DND-41 (cell line): Measurements from ENCODE around the gene PGK1.
"Not testable (repeated sequence)": the region's sequence is repeated elsewhere in the genome, so short reads cannot be mapped to it uniquely, and the experiment has no call there.

ENCODE experiments used
- ATAC-seq: fragments of 200-7000 bp; cut with Tn5 transposase; 3 replicates; pipeline ENCODE4 v1.9.1; 2021; ENCODE audit warnings: low read depth; ENCODE audit not compliant: insufficient read depth
- DNase-seq: peaks from one replicate; pipeline ENCODE4 v3.0.0-alpha.2; 2020
- H2AFZ ChIP-seq: 2 replicates; pipeline ENCODE4 v1.6.0; 2012; ENCODE audit warnings: low read depth, low read length
- H3K27ac ChIP-seq: 2 replicates; pipeline ENCODE4 v1.5.1; 2012; ENCODE audit warnings: low read length, inconsistent platforms
- H3K27me3 ChIP-seq: fragments of 200-600 bp; sonication (generic); 2 replicates; pipeline ENCODE4 v1.6.0; 2012; ENCODE audit warnings: low read length, mild to moderate bottlenecking, inconsistent platforms; ENCODE audit not compliant: insufficient read depth, poor library complexity
- H3K36me3 ChIP-seq: 2 replicates; pipeline ENCODE4 v1.5.1; 2012; ENCODE audit warnings: low read length, inconsistent platforms; ENCODE audit not compliant: insufficient read depth
- H3K4me1 ChIP-seq: 2 replicates; pipeline ENCODE4 v1.5.1; 2012; ENCODE audit warnings: mild to moderate bottlenecking, low read length; ENCODE audit not compliant: insufficient read depth
- H3K4me2 ChIP-seq: 2 replicates; pipeline ENCODE4 v1.6.0; 2012; ENCODE audit warnings: mild to moderate bottlenecking, moderate library complexity, low read length, inconsistent platforms; ENCODE audit not compliant: insufficient read depth
- H3K4me3 ChIP-seq, 2 experiments: fragments of 200-600 bp in 1 of 2; shearing (Covaris generic) in 1 of 2; 2 replicates each; pipeline ENCODE4 v1.5.1; 2012 to 2016; ENCODE audit warnings: inconsistent platforms in 2 of 2, low read length in 2 of 2, mild to moderate bottlenecking in 2 of 2, low read depth in 1 of 2, moderate library complexity in 1 of 2
- H3K79me2 ChIP-seq: 2 replicates; pipeline ENCODE4 v1.6.0; 2012; ENCODE audit warnings: low read length, inconsistent platforms; ENCODE audit not compliant: insufficient read depth
- H3K9ac ChIP-seq: 2 replicates; pipeline ENCODE4 v1.6.0; 2012; ENCODE audit warnings: low read depth, mild to moderate bottlenecking, inconsistent platforms, low read length, moderate library complexity
- H3K9me3 ChIP-seq: 2 replicates; pipeline ENCODE4 v1.5.1; 2012; ENCODE audit warnings: low read length, moderate library complexity, mild to moderate bottlenecking, inconsistent platforms; ENCODE audit not compliant: insufficient read depth, severe bottlenecking
- H4K20me1 ChIP-seq: 2 replicates; pipeline ENCODE4 v1.6.0; 2012; ENCODE audit warnings: low read length; ENCODE audit not compliant: insufficient read depth
- EZH2 ChIP-seq: IDR thresholded peaks from 3 replicates; pipeline ENCODE4 v1.6.1; 2012; ENCODE audit warnings: borderline replicate concordance, low read depth, mild to moderate bottlenecking, moderate library complexity, low read length, inconsistent platforms; ENCODE audit not compliant: severe bottlenecking
- TF ChIP-seq, protein P1 (sequence below): IDR thresholded peaks from 2 replicates; pipeline ENCODE4 v1.5.1; 2012; ENCODE audit warnings: borderline replicate concordance, low read length, moderate library complexity, mild to moderate bottlenecking; ENCODE audit not compliant: poor library complexity, severe bottlenecking; ENCODE audit errors: extremely low read depth

Gene PGK1

GRCh38 chrX:78103623-78104446 lies at the start of gene PGK1:
PGK1 (plus strand) TSS chrX:78104248; CDS start chrX:78104341, 93 bp downstream.
- peak within 1 kb of the TSS; percentile 84 for H3K4me2 ChIP-seq
- peaks cover 48% of the 10 kb centered on the region for H3K79me2 ChIP-seq
- DNase-seq (peak; percentile 96), ATAC-seq (peak; percentile 94)
- H3K9ac ChIP-seq: peak within 1 kb of the TSS; percentile 89
- peak within 1 kb of the TSS; percentile 97 for H3K27ac ChIP-seq
- H3K4me3 ChIP-seq: peak within 1 kb of the TSS; percentile 96 to 98; a peak in 3 of 4 replicates
- H3K4me1 ChIP-seq: peaks cover 59% of the 10 kb centered on the region
- TF ChIP-seq EZH2: no peak
- TF ChIP-seq, protein P1, sequence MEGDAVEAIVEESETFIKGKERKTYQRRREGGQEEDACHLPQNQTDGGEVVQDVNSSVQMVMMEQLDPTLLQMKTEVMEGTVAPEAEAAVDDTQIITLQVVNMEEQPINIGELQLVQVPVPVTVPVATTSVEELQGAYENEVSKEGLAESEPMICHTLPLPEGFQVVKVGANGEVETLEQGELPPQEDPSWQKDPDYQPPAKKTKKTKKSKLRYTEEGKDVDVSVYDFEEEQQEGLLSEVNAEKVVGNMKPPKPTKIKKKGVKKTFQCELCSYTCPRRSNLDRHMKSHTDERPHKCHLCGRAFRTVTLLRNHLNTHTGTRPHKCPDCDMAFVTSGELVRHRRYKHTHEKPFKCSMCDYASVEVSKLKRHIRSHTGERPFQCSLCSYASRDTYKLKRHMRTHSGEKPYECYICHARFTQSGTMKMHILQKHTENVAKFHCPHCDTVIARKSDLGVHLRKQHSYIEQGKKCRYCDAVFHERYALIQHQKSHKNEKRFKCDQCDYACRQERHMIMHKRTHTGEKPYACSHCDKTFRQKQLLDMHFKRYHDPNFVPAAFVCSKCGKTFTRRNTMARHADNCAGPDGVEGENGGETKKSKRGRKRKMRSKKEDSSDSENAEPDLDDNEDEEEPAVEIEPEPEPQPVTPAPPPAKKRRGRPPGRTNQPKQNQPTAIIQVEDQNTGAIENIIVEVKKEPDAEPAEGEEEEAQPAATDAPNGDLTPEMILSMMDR: no peak
- no peaks in the 10 kb centered on the region for H3K9me3 ChIP-seq
- peaks cover 40% of the 10 kb centered on the region for H4K20me1 ChIP-seq
- peaks cover 47% of the 10 kb centered on the region for H3K36me3 ChIP-seq
- no peaks in the 10 kb centered on the region for H3K27me3 ChIP-seq
- H2AFZ ChIP-seq: peak within 1 kb of the TSS; percentile 90

DNA sequence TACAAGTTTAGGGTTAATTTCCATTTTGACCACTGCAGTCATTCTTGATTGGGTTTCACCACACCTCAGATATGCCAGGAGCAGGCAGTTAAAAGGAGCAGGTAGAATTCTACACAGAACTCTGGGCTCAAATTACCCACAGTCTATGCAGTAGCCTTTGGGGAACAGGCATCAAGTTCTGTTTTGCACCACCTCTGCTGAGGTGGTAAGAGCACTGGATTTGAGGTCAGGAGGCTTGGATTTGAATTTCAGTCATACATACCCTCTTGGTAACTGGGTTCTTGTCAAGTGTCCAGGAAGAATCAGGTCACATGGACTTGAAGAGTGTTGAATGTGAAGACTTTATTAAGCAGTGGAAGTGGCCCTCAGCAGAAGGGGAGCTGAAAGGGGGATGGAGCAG lies 40.4 kb upstream of the PGK1 start:
- no peak overlapping the region for H3K4me3 ChIP-seq
- H3K27me3 ChIP-seq: no peaks in the 10 kb centered on the region
- no peaks in the 10 kb centered on the region for H3K4me1 ChIP-seq
- no peaks in the 10 kb centered on the region for H4K20me1 ChIP-seq
- H3K27ac ChIP-seq: no peak overlapping the region
- no peaks in the 10 kb centered on the region for H3K9me3 ChIP-seq
- DNase-seq (no peak), ATAC-seq (no peak)
- H3K36me3 ChIP-seq: no peaks in the 10 kb centered on the region
- no peaks in the 10 kb centered on the region for H3K79me2 ChIP-seq
- no peak overlapping the region for H3K4me2 ChIP-seq
- TF ChIP-seq, protein P1: no peak
- TF ChIP-seq EZH2: no peak
- no peak overlapping the region for H2AFZ ChIP-seq
- no peak overlapping the region for H3K9ac ChIP-seq

GRCh38 chrX:78064152-78064551 lies 39.9 kb upstream of the PGK1 start:
- Histone ChIP-seq H3K27ac (no peak overlapping the region), H3K9me3 (no peaks in the 10 kb centered on the region), H3K27me3 (no peaks in the 10 kb centered on the region), H2AFZ (no peak overlapping the region), H3K9ac (no peak overlapping the region), H3K4me1 (no peaks in the 10 kb centered on the region), H3K79me2 (no peaks in the 10 kb centered on the region), H4K20me1 (no peaks in the 10 kb centered on the region), H3K4me3 (no peak overlapping the region), H3K4me2 (no peak overlapping the region), H3K36me3 (no peaks in the 10 kb centered on the region)
- TF ChIP-seq EZH2: no peak
- TF ChIP-seq, protein P1: no peak
- ATAC-seq (no peak), DNase-seq (no peak)

DNA sequence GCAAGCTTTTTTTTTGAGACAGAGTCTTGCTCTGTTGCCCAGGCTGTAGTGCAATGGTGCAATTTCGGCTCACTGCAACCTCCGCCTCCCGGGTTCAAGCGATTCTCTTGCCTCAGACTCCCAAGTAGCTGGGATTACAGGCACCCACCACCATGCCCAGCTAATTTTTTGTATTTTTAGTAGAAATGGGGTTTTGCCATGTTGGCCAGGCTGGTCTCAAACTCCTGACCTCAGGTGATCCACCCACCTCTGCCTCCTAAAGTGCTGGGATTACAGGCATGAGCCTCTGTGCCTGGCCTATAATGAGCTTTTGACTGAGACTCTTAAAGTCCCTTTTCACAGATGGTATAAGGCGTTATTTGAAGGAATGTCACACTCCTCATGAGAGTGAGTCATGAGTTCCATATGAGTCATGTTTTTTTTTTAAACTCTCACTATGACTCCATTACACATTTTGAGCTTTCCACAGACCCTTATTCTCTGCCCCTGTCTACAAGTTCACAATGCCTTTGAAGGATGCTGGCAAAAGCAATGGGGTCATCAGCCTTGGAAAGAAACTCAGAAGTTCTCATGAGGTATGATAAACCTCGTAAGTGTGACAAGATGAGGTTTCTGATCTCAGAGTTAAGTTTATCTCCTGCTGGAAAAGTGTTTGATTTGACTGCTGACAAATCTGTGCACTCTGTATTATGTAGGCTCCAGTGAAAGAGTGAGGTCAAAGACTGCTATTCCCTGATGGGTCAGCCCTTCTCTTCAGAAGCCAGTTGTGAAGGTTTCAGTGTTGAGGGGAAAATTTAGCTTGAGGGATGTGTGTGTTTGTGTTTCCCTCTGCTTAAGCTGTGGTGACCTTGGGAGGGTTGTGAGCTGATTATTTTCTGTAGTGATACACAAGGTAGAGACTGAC lies 39.1 kb upstream of the PGK1 start:
- H3K4me2 ChIP-seq, H3K4me1 ChIP-seq, H4K20me1 ChIP-seq, H3K36me3 ChIP-seq, H3K27me3 ChIP-seq, H3K9me3 ChIP-seq, ATAC-seq, H3K4me3 ChIP-seq, DNase-seq, H2AFZ ChIP-seq, H3K9ac ChIP-seq, H3K79me2 ChIP-seq, H3K27ac ChIP-seq: not testable (repeated sequence)
